GM18499 (cell line): ENCODE measurements around the gene GALK2.
"Not testable (repeated sequence)": the region's sequence is repeated elsewhere in the genome, so short reads cannot be mapped to it uniquely, and the experiment has no call there.

Experiments used
- ATAC-seq: cut with Tn5 transposase; IDR thresholded peaks from one replicate; pipeline ENCODE4 v1.9.1; 2021; ENCODE audit warnings: moderate number of reproducible peaks; ENCODE audit not compliant: insufficient read depth, unreplicated experiment

Gene GALK2

GRCh38 chr15:49315391-49315823 is 145.4 kb downstream of the GALK2 start:
- no peak for ATAC-seq

- no peak for ATAC-seq
Measured at GRCh38 chr15:49320351-49320750, 150.3 kb downstream of the GALK2 start.

- ATAC-seq, result no peak
Measured at GRCh38 chr15:49323207-49323606, 153.2 kb downstream of the GALK2 start.

- ATAC-seq, result no peak
Measured at GRCh38 chr15:49327927-49328326, 157.9 kb downstream of the GALK2 start.

GRCh38 chr15:49328941-49329340 is 158.9 kb downstream of the GALK2 start:
- ATAC-seq, result no peak

- ATAC-seq, result no peak
Measured at GRCh38 chr15:49330166-49330565, 160.1 kb downstream of the GALK2 start.

GRCh38 chr15:49331442-49331841 is 161.4 kb downstream of the GALK2 start:
- ATAC-seq, result no peak

GRCh38 chr15:49331951-49332350 is 161.9 kb downstream of the GALK2 start:
- ATAC-seq, result no peak

- no peak for ATAC-seq
Measured at GRCh38 chr15:49339656-49340055, 169.6 kb downstream of the GALK2 start.

GRCh38 chr15:49343546-49343945 is 173.5 kb downstream of the GALK2 start:
- ATAC-seq, result no peak

- ATAC-seq, result not testable (repeated sequence)
Measured at GRCh38 chr15:49354439-49354838, 184.4 kb downstream of the GALK2 start.

- no peak for ATAC-seq
Measured at GRCh38 chr15:49361370-49361769, 191.3 kb downstream of the GALK2 start.

GRCh38 chr15:49366496-49366895 is 196.4 kb downstream of the GALK2 start:
- ATAC-seq, result no peak

- no peak for ATAC-seq
Measured at GRCh38 chr15:49370782-49371181, 200.7 kb downstream of the GALK2 start.

GRCh38 chr15:49372366-49372765 is 202.3 kb downstream of the GALK2 start:
- no peak for ATAC-seq

GRCh38 chr15:49379996-49380395 is 209.9 kb downstream of the GALK2 start:
- no peak for ATAC-seq

- no peak for ATAC-seq
Measured at GRCh38 chr15:49380912-49381311, 210.9 kb downstream of the GALK2 start.
